GM18867 (cell line): ENCODE results near the gene IL17REL.

Experiments used
- ATAC-seq: cut with Tn5 transposase; IDR thresholded peaks from one replicate; pipeline ENCODE4 v1.9.1; 2021; ENCODE audit warnings: mild to moderate bottlenecking, moderate library complexity; ENCODE audit not compliant: unreplicated experiment

The IL17REL gene

GRCh38 chr22:49969751-49970527 is 42.6 kb downstream of the IL17REL start:
- no peak for ATAC-seq

DNA sequence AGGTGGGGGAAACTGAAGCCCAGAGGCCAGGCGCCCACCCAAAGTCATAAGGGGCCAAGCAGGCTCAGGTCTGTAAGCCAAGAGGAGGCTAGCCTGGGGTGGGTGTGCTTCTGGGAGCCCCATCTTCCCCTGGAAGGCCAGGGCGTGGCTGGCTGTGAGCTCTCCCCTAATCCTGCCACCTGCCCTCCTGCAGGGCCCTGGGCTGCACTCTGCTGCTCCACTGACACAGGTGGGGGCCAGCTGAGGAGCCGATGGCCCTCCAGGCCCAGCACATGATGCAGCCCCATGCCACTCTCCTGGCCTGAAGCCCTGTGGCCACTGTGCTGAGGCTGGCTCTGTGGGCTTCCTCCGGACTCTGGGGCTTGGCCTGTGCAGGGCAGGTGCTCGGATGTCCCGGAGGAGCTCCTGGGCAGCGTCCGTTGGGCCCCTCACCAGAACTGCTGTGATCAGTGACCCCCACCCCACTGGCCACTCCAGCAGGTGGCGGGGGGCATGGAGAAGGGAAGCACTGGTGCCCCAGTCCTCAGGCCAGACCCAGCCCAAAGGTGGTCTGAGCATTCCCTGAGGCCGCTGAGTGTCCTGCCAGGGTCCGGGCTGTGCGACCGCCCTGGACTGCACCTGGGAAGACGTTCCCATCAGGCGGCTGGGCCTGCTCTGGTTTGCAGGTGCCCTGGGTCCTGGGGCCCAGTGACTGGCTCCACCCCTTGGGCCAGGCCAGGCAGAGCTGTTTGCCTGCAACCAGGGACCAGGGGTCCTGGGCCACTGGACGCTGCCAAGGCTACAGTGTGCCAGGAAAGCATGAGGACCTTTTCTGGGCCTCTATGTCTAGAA is 43.5 kb downstream of the IL17REL start:
- no peak for ATAC-seq

GRCh38 chr22:49968313-49968830 is 44.2 kb downstream of the IL17REL start:
- ATAC-seq, result no peak

GRCh38 chr22:49967706-49968208 is 44.8 kb downstream of the IL17REL start:
- ATAC-seq, result no peak

DNA sequence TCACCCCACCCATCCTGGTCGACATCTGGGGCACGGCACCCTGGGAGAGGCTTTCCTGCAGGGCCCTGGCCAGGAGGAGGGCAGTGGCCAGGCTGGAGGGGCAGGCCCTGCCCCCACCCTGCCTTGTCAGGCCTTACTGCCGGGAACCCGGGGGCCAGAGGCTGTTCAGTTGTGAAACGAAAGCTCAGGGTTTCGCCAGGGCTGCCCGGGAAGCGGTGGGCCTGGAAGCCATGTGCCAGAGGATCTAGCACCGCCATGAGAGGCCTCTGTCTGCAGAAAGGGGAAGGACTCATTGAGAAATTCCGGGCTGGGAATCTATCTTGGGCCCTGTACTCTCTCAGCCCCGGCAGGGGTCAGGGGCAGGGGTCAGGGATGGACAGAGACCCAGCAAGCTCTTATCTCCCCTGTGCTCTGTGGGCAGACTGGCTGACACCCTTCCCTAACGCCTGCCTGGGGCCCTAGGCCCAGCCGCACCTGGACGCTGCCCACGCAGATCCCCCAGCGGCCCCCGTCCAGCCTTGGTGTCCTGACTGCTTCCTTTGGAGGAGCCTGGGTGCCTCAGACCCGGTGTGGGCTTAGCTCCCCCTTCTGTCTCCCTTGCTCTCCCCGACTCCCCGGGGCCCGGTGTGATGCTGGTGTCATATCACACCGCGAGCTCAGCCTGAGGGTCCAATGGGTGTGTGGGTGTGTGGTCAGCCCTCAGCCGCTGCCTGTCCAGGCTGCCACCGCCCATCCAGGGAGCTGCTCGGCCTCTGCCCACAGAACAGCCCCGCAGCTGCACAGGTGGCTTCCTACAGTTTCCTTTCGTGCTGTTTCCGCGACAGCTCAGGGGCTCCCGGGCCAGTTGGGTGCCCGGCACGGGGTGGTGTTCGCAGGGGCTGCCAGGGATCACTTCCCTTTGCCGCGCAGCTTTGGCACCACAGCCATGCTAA is 45.5 kb downstream of the IL17REL start:
- ATAC-seq, result no peak

DNA sequence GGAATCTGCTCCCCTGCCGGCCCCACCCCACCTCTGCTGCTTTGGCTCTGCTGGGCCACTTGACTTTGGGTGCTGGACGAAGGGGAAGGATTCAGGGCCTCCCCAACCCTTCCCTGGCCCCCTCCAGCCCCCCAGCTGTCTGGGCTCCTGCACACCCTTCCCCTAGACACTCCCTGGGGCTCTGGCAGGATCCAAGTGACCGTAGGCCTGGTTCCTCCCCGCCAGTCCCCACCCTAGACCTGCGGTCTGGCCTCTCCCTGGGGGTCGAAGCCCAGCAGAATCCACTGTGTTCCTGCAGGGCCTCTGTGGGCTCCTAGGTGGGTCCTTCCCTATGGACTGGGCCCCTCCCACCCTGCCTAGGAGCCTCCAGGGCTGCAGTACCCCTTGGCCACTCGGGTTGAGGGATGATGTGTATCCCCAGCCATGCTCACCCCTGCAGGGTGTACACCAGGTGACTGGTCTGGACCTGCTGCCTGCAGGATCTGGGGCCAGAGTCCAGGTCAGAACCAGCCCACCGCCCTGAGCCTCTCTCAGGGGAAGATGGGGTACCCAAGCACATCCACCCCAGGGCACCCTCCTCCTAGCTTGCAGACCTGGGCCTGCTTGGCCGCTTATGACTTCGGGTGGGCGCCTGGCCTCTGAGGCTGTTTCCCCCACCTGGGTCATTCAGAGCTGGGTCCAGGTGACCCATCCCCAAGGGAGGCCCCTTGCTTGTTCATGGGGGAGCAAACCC is 46.4 kb downstream of the IL17REL start:
- no peak for ATAC-seq

DNA sequence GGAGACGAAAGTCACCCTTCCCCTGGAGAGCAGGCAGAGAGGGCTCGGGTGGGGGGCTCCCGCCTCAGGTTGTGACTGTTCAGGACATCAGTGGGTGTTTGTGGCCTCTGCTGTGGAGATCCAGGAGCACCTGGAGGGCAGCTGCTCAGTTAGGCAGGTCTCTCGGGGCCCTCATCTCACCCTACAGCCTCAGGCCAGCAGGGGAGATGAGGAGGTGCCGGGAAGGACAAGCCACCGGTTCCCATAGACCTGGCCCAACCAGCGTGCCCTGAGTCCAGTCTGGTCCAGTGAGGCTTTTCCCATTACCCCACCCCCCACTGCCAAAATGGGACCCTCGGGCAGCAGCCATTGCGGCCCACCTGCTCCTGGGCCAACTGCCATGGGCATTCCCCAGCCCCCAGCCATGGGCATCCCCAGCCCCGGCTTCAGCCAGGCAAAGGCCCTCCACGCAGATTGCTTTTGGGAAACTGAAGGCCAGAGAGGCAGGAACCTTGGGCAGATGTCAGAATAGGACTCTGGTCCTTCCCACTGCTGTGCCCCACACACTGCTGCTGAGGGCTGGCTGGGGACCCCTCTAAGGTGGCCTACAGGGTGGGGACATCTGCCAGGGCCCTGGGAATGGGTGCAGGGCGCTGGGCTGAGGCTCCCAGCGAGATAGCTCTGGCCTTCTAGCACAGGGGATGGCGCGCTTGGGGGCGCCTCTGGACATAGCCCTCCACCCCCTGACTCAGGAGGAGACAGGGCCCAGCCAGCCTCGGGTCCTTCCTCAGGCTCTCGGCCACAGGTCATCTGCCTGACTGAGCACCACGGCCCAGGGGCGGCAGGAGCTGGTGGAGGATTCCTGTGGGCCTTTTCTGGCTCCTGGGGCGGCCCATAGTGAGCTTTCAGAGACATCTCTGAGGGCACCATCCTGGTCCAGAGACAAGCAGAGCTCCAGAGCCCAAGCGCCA is 47.2 kb downstream of the IL17REL start:
- no peak for ATAC-seq

DNA sequence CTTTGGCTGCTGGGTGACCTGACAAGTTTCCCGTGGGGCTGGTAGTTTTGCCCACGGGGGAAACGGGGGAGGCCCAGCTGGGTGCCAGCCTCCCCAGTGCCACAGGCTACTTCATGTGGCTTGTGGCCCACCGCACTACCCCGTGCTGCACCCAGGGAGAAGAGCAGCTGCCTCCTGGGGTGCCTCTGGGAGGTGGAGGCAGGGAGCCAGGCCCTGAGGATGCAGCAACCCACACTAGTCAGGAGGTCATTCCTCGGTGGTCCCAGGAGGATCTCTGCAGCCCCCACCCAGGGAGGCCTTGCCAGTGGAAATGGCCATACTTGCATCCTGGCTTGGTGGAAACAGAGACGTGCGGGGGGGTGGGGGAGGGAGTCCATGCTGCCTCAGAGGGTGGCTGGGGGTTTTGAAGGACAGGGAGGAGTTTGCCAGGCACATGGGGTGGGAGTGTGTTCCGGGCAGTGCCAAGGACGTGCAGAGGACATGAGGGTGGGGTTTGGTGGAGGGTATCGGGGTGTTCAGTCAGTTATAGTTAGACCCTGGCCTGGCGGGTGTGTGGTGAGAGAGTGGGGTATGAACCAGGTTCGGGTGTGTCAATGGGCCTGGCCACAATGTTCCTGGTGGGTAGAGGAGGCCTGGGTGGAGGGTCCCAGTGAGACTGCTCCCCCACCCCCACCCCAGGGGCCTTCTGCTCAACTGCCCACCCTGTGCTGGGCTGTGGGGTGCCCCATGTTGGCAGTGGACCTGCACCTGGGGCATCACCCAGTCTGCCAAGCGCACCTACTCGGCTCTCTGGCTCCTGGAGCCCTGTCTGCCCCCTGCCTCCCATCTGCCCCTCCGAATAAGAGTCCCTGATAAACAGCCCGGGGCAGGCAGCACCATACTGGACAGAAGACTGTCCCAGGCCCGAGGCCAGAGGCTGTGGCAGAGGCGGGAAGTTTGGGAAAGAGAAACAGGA is 48.2 kb downstream of the IL17REL start:
- ATAC-seq, result no peak

DNA sequence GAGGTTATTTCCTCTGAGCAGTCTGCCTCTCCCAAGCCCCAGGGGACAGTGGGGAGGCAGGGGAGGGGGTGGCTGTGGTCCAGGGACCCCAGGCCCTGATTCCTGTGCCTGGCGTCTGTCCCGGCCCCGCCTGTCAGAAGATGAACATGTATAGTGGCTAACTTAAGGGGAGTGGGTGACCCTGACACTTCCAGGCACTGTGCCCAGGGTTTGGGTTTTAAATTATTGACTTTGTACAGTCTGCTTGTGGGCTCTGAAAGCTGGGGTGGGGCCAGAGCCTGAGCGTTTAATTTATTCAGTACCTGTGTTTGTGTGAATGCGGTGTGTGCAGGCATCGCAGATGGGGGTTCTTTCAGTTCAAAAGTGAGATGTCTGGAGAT is 48.9 kb downstream of the IL17REL start:
- no peak for ATAC-seq

- ATAC-seq, result no peak
Measured at GRCh38 chr22:49962751-49963646, 49.6 kb downstream of the IL17REL start.

DNA sequence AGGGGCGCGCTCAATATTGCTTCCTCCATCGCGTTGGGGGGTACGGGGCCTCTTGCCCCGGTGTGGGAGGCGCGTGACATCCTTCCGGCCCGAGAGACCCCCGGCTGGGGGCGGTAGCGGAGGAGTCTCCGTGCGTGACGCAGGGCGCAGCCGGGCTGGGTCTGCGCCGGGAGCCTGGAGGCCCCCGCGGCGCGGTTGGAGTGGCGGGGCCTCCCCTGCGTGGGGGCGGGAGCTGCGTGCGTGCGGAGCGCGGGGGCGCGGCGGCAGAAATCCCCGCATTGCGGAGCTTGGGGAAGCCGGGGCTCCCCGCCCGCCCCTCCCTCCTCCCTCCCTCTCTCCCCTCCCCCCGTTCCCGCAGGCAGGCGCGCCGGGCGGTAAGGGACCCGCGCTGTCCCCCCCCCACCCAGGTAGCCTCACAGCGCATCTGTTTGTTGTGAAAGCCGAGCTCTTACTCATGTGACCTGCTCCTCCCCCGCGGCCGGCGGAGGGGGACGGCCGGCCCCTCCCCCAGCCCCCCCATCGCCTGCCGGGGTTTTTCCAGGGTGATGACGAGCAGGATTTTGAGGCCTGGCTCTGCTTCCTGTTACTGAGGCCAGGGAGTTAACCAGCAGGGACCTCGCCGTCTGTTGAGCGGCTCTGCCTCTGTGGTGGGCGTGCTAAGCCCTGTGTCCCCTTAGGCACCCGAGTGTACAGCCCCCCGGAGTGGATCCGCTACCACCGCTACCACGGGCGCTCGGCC is 50.4 kb downstream of the IL17REL start:
- no peak for ATAC-seq

GRCh38 chr22:49961601-49962011 is 51.0 kb downstream of the IL17REL start:
- ATAC-seq, result no peak

GRCh38 chr22:49961005-49961600 is 51.5 kb downstream of the IL17REL start:
- peak; percentile 0 for ATAC-seq

GRCh38 chr22:49960159-49961004 is 52.2 kb downstream of the IL17REL start, which contains the start of gene PIM3:
TSS of gene PIM3 (plus strand) at chr22:49960772. CDS start at chr22:49960948, 176 bp downstream.
- ATAC-seq, result peak; percentile 73

DNA sequence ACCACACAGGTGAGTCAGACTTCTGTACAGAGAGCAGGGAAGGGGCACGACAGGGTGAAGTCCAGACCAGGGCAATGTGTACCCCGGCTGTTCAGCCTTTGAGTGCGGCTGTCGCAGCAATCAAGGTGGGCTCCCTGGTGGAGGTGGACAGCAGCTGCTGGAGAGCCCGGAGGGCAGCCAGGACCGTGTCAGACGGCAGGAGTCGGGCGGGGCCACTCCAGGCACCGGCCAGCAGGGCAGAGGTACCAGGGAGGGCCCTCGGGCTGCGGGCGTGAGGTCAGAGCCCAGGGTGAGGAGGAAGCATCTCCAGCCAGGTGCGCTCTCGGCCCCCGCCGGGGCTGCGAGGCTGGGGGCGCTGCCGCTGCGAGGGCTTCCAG is 52.8 kb downstream of the IL17REL start:
- no peak for ATAC-seq
